ENCODE data around the gene VMP1.

The VMP1 gene

GRCh38 chr17:59694344-59694743 lies 13.1 kb upstream of the VMP1 start:
- TF ChIP-seq CTCF (conservative IDR thresholded peaks at IDR 0.05), result no peak
- no peak overlapping the region for H3K27ac ChIP-seq

- H3K27ac ChIP-seq, result no peak overlapping the region
- no peak for TF ChIP-seq CTCF (conservative IDR thresholded peaks at IDR 0.05)
Observed at GRCh38 chr17:59695945-59696681, 11.3 kb upstream of the VMP1 start.

GRCh38 chr17:59696682-59697277 lies 10.7 kb upstream of the VMP1 start:
- TF ChIP-seq CTCF (conservative IDR thresholded peaks at IDR 0.05), result no peak
- no peak overlapping the region for H3K27ac ChIP-seq

GRCh38 chr17:59698143-59698542 lies 9.3 kb upstream of the VMP1 start:
- no peak for TF ChIP-seq CTCF (conservative IDR thresholded peaks at IDR 0.05)
- no peak overlapping the region for H3K27ac ChIP-seq

- TF ChIP-seq CTCF (conservative IDR thresholded peaks at IDR 0.05), result no peak
- H3K27ac ChIP-seq, result no peak overlapping the region
Observed at GRCh38 chr17:59699218-59699617, 8.2 kb upstream of the VMP1 start.

- TF ChIP-seq CTCF (conservative IDR thresholded peaks at IDR 0.05), result no peak
- no peak overlapping the region for H3K27ac ChIP-seq
Observed at GRCh38 chr17:59699786-59700185, 7.7 kb upstream of the VMP1 start.

GRCh38 chr17:59702304-59702703 lies 5.2 kb upstream of the VMP1 start:
- no peak for TF ChIP-seq CTCF (conservative IDR thresholded peaks at IDR 0.05)
- H3K27ac ChIP-seq, result no peak overlapping the region; the same call in 1 of the 2 replicates

Measured in VCaP (cell line).